HL-60 (cell line): ENCODE data around the gene CSF2RB.

ENCODE experiments used
- DNase-seq, 2 experiments: peaks; one replicate each; pipeline ENCODE4 v3.0.0-alpha.2; 2010 to 2020; ENCODE audit warnings: low read depth in 1 of 2, low spot score in 1 of 2
- H3K27ac ChIP-seq: fragments of 250-450 bp; sonication (Bioruptor Pico); replicated peaks from 2 replicates; pipeline ENCODE4 v1.5.1; 2020; ENCODE audit warnings: mild to moderate bottlenecking, moderate library complexity
- H3K27me3 ChIP-seq: fragments of 250-450 bp; sonication (Bioruptor Pico); 2 replicates; pipeline ENCODE4 v1.5.1; 2021; ENCODE audit warnings: mild to moderate bottlenecking, moderate library complexity; ENCODE audit not compliant: insufficient read depth, poor library complexity, severe bottlenecking
- H3K4me3 ChIP-seq: replicated peaks from 2 replicates; pipeline ENCODE4 v1.5.1; 2011; ENCODE audit warnings: mild to moderate bottlenecking, control low read depth, low read length; ENCODE audit not compliant: insufficient read depth
- CTCF ChIP-seq: IDR thresholded peaks from one replicate; pipeline ENCODE4 v1.5.1; 2011; ENCODE audit warnings: low read length, control low read depth, inconsistent platforms; ENCODE audit not compliant: insufficient read depth
- GABPA ChIP-seq: IDR thresholded peaks from 2 replicates; pipeline ENCODE4 v1.6.1; 2012; ENCODE audit warnings: low read depth
- POLR2AphosphoS5 ChIP-seq: IDR thresholded peaks from 2 replicates; pipeline ENCODE4 v1.6.1; 2012; ENCODE audit warnings: low read depth
- REST ChIP-seq: IDR thresholded peaks from 2 replicates; pipeline ENCODE4 v1.6.1; 2012; ENCODE audit warnings: low read depth; ENCODE audit not compliant: insufficient replicate concordance
- SPI1 ChIP-seq: IDR thresholded peaks from 2 replicates; pipeline ENCODE4 v1.6.1; 2012; ENCODE audit warnings: low read depth, mild to moderate bottlenecking, borderline replicate concordance

Gene CSF2RB

GRCh38 chr22:36870250-36870649 lies 43.2 kb upstream of the CSF2RB start:
- H3K27ac ChIP-seq, result no peak overlapping the region
- no peak for DNase-seq
- TF ChIP-seq GABPA (no peak), POLR2AphosphoS5 (no peak), SPI1 (no peak)
- no peak overlapping the region for H3K4me3 ChIP-seq
- no peaks in the 10 kb centered on the region for H3K27me3 ChIP-seq

- no peak for DNase-seq
- TF ChIP-seq GABPA, result no peak
- TF ChIP-seq POLR2AphosphoS5, result no peak
- TF ChIP-seq SPI1, result no peak
- TF ChIP-seq REST, result no peak
- TF ChIP-seq CTCF, result no peak
These were observed 41.8 kb upstream of the CSF2RB start for GRCh38 chr22:36871669-36872081.

GRCh38 chr22:36872084-36872483 lies 41.3 kb upstream of the CSF2RB start:
- Histone ChIP-seq H3K27me3 (no peaks in the 10 kb centered on the region), H3K4me3 (no peak overlapping the region), H3K27ac (no peak overlapping the region)
- no peak for TF ChIP-seq GABPA
- no peak for TF ChIP-seq SPI1
- no peak for TF ChIP-seq REST
- no peak for TF ChIP-seq POLR2AphosphoS5
- no peak for TF ChIP-seq CTCF
- no peak for DNase-seq

More at GRCh38 chr22:36871669-36872081, 41.8 kb upstream of the CSF2RB start:
- Histone ChIP-seq H3K4me3 (no peak overlapping the region), H3K27ac (no peak overlapping the region), H3K27me3 (no peaks in the 10 kb centered on the region)

- H3K27ac ChIP-seq, result no peak overlapping the region
- no peaks in the 10 kb centered on the region for H3K27me3 ChIP-seq
- no peak for DNase-seq
- TF ChIP-seq REST, result no peak
- H3K4me3 ChIP-seq, result no peak overlapping the region
These were observed 40.4 kb upstream of the CSF2RB start for GRCh38 chr22:36872866-36873498.
